Measurements from ENCODE around the gene MRPL17.

GRCh38 chr11:6646918-6647679, 36.0 kb downstream of the MRPL17 start:
- TF ChIP-seq, protein P1, sequence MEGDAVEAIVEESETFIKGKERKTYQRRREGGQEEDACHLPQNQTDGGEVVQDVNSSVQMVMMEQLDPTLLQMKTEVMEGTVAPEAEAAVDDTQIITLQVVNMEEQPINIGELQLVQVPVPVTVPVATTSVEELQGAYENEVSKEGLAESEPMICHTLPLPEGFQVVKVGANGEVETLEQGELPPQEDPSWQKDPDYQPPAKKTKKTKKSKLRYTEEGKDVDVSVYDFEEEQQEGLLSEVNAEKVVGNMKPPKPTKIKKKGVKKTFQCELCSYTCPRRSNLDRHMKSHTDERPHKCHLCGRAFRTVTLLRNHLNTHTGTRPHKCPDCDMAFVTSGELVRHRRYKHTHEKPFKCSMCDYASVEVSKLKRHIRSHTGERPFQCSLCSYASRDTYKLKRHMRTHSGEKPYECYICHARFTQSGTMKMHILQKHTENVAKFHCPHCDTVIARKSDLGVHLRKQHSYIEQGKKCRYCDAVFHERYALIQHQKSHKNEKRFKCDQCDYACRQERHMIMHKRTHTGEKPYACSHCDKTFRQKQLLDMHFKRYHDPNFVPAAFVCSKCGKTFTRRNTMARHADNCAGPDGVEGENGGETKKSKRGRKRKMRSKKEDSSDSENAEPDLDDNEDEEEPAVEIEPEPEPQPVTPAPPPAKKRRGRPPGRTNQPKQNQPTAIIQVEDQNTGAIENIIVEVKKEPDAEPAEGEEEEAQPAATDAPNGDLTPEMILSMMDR (conservative IDR thresholded peaks at IDR 0.05): no peak
- no peak for TF ChIP-seq ZFX (IDR thresholded peaks at IDR 0.05)

Data from C4-2B (cell line).